DMS53 (cell line): ENCODE data around the gene LGI2.
"Not testable (repeated sequence)": the region's sequence is repeated elsewhere in the genome, so short reads cannot be mapped to it uniquely, and the experiment has no call there.

Experiments
- DNase-seq: peaks from one replicate; lab custom pipeline; 2025; lab: John Stamatoyannopoulos, UW

The LGI2 gene

GRCh38 chr4:25030277-25031076, at the start of gene LGI2:
TSS of gene LGI2 (minus strand) at chr4:25030946. CDS start at chr4:25030693, 253 bp downstream.
- DNase-seq: peak; percentile 83

DNA sequence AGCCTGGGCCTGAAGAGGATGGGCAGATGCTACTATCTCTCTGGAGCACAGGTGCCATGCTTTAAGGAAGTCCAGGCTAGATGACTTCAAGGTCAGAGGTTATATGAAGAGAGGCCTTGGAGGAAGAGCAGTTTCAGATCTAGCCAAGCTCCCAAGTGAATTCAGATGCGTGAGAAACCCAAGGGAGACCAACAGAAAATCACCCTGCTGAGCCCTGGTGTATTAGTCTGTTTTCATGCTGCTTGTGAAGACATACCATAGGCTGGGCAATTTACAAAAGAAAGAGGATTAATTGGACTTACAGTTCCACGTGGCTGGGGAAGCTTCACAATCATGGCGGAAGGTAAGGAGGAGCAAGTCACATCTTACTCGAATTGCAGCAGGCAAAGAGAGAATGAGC, 47.8 kb upstream of the LGI2 start:
- no peak for DNase-seq

- peak; percentile 11 for DNase-seq
Measured at GRCh38 chr4:25076625-25077398, 46.1 kb upstream of the LGI2 start.

- peak; percentile 77 for DNase-seq
Measured at GRCh38 chr4:25075851-25076250, 45.1 kb upstream of the LGI2 start.

DNA sequence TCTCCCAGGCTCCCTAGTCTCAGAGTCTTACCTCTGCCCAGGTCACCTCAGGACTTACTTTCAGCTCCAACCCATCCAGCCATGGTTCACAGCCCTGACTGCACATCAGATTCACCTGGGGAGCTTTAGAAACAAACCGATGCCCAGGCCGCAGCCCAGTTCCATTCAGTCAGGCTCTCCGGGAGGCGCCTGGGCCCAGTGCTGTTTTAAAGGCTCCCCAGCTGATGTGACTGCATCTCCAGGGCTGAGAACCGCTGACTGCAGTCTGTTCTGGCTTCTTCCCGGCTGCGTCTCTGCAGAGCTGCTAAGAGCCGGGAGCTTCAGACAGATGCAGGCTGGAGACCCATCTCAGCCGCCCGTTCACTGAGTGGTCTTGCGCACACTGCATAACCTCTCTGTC, 44.4 kb upstream of the LGI2 start:
- DNase-seq: peak; percentile 39

DNA sequence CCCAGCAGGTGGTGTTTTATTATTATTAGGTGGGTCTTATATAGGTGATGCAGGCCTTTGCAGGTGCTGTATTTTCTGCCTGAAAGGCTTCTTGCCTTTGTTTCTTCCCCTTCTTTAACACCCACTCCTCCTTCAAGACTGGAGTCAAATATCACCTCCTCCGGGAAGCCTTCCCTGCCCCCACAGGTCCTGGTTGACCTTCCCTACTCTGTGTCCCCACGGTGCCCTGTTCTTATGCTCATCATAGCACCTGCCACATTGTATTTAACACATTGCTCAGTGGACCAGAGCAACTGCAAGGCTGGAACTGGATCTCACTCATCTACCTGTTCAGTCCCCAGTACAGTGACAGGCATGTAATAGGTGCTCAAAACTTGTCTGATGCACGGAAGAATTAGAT, 39.8 kb upstream of the LGI2 start:
- DNase-seq: peak; percentile 11

DNA sequence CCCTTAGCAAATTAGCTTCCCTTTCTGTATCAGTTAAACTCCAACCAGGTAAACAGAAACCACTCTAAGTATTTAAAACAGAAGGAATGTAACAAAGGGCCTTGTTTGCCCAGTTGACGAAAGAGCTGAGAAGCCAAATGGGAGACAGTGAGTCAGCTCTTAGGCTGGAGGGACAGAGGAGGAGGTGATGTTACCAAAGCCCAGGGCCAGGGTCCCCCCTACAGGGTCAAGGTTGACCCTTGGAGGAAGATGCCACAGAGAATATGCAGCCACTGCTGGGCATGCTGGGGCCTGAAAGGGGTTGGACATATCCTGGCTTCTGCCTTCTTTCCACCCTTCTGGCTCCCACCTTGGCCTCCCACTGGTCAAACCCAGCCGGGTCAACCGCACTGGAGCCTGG, 38.3 kb upstream of the LGI2 start:
- peak; percentile 94 for DNase-seq

DNA sequence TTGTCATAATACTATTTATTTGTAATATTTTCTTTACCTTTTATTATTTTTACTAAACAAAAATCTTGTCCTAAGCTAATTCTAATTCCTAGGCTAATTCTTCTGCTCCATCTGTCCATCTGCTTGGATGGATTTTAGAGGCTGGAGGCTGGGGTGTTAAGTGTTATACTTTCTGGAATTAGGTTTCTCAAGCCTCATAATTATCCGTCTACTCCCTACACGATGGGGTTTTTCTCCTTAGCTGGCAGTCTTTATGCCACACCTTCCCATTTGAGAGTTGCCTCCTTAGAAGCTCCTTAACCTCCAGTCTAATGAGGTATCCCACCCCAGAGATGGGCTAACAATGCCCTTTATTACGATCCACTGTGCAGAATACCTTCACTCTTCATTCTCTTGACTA, 37.6 kb upstream of the LGI2 start:
- peak; percentile 60 for DNase-seq

GRCh38 chr4:25065932-25066590, 35.3 kb upstream of the LGI2 start:
- no peak for DNase-seq

GRCh38 chr4:25065431-25065858, 34.7 kb upstream of the LGI2 start:
- peak; percentile 61 for DNase-seq

DNA sequence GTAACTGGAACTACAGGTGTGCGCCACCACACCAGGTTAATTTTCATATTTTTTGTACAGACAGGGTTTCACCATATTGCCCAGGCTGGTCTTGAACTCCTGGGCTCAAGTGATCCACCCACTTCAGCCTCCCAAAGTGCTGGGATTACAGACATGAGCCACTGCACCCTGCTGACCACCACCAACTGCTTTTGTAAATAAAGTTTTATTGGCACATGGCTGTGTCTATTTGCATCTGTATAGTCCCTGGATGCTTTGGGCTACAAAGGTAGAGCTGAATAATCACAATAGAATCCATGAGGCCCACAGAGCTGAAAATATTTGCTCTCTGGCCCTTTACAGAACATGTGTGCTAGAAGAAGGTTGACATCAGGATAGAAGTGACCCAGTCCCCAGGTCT, 33.7 kb upstream of the LGI2 start:
- DNase-seq: not testable (repeated sequence)

GRCh38 chr4:25063116-25063515, 32.4 kb upstream of the LGI2 start:
- DNase-seq: no peak

DNA sequence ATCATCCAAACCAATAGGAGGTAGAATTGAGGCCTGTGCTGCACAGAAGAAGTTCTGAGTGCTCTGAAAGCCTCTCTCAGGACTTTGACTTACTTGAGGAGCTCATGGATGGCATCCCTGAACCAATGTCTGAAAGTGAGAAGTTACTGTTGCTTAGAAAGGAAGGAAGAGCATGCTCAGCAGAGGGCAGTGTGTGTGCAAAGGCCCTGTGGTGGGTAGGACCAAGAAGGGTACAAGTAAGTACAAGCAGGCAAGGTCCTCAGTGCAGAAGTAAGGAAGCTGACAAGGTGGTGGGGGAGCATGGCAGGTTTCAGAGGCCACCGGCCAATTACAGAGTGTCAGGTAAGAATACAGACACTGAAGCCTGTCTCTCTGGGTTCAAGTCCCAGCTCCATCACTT, 31.4 kb upstream of the LGI2 start:
- DNase-seq: no peak

GRCh38 chr4:25061602-25062001, 30.9 kb upstream of the LGI2 start:
- DNase-seq: no peak

- DNase-seq: no peak
Measured at GRCh38 chr4:25060963-25061340, 30.2 kb upstream of the LGI2 start.

GRCh38 chr4:25060241-25060962, 29.7 kb upstream of the LGI2 start:
- DNase-seq: no peak

DNA sequence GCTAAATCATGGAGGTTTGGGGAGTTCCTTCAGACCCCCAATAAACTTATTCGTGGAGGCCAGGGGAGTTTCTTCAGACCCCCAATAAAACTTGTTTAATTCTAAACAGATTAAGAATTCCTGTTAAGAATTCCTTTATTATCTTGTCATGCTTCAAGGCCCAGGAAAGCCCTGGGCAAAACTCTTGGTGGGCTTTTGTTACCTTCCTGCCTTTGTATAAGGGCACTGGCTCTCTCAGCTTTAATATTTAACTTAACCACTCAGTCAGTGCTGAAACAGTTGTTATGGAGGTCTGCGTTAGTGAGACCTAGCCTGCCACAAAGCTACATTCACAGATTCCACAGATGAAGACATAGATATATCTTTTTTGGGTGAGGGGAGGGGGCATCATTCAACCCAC, 29.0 kb upstream of the LGI2 start:
- no peak for DNase-seq

GRCh38 chr4:25058796-25059195, 28.1 kb upstream of the LGI2 start:
- no peak for DNase-seq

DNA sequence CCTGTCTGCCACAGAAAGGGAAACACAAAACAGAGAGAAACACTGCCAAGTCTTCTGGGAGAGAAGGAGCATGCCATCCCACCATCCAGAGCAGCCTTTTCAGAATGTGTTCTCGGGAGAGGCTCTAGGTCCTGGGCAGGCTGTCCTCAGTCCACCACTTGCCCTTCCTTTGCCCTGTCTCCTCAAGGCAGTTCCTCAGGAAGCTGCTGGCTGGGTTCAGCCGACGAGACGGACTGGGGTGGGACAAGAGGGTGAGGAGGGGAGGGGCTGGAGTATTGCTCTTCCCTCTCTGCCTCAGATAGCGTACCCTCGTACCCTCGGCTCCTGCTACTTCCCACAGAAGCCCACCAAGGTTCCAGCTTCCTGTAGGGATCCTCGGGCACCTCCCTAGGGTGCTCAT, 26.6 kb upstream of the LGI2 start:
- DNase-seq: no peak

GRCh38 chr4:25052037-25052436, 21.3 kb upstream of the LGI2 start:
- DNase-seq: not testable (repeated sequence)

- no peak for DNase-seq
Measured at GRCh38 chr4:25051534-25051933, 20.8 kb upstream of the LGI2 start.
